ENCODE results near the gene PIP5KL1. TPM values are rescaled to one million over a fixed set of nuclear protein-coding genes. Genes with fewer than 3 reads are reported as not detected.

The PIP5KL1 gene
- total RNA-seq, 1 experiment from 2014 or later, result 21.9 TPM

DNA sequence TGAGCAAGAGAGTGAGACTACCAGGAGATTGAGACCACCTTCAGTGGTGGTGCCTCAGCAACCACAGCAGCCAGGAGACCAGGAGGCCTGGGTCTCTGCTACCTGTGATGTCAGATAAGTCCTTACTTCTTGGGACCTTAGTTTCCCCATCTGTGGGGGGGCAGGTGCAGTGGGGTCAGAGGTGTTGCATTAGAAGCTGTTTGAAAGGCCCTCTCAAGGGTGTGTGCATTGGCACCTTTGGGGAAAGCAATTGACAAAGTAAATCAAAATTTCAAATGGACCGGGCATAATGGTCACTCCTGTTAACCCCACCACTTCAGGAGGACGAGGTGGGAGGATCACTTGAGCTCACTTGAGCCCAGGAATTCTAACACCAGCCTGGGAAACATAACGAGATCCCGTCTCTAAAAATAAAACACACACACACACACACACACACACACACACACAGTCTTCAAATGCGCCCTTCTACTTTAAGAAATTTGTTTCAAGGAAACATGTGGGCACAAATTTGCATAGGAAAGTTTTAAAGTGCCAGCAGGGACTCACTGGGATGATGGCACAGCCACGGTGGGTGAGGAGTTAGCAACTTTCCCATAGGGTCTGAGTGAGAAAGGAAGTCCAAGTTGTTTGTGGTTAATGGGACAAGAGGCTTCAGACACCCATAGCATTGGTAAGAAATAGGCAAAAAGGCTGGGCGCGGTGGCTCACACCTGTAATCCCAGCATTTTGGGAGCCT, 51.8 kb downstream of the PIP5KL1 start:
- TF ChIP-seq EZH2 (IDR thresholded peaks at IDR 0.05; ENCODE audit: low read depth), result no peak
- TF ChIP-seq, protein P1, sequence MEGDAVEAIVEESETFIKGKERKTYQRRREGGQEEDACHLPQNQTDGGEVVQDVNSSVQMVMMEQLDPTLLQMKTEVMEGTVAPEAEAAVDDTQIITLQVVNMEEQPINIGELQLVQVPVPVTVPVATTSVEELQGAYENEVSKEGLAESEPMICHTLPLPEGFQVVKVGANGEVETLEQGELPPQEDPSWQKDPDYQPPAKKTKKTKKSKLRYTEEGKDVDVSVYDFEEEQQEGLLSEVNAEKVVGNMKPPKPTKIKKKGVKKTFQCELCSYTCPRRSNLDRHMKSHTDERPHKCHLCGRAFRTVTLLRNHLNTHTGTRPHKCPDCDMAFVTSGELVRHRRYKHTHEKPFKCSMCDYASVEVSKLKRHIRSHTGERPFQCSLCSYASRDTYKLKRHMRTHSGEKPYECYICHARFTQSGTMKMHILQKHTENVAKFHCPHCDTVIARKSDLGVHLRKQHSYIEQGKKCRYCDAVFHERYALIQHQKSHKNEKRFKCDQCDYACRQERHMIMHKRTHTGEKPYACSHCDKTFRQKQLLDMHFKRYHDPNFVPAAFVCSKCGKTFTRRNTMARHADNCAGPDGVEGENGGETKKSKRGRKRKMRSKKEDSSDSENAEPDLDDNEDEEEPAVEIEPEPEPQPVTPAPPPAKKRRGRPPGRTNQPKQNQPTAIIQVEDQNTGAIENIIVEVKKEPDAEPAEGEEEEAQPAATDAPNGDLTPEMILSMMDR (conservative IDR thresholded peaks at IDR 0.05), result no peak
- no peak overlapping the region for H3K4me2 ChIP-seq
- H3F3A ChIP-seq (ENCODE audit: insufficient read depth, low read depth), result no peaks in the 10 kb centered on the region
- H3K79me2 ChIP-seq (ENCODE audit: low read depth), result no peaks in the 10 kb centered on the region
- CTCF ChIA-PET, result interaction anchor here (0.6 kb wide), 1 partner anchor 181 kb away, joined by 3 read pairs; no protein-coding TSS in a partner anchor
- H3K4me1 ChIP-seq (replicated peaks; ENCODE audit: insufficient read depth), result peaks cover 19% of the 10 kb centered on the region; the same call in 1 of the 2 replicates
- no peak overlapping the region for H2AFZ ChIP-seq
- H3K9me3 ChIP-seq (ENCODE audit: insufficient read depth, low read depth), result no peaks in the 10 kb centered on the region
- no peaks in the 10 kb centered on the region for H3K9me2 ChIP-seq (ENCODE audit: insufficient read depth)
- H3K36me3 ChIP-seq (ENCODE audit: low read depth), result no peaks in the 10 kb centered on the region
- DNase-seq, result no peak
- POLR2A ChIA-PET (ENCODE audit: unreplicated experiment), result interaction anchor here (0.8 kb wide), 1 partner anchor 952 kb away, joined by 12 read pairs; no protein-coding TSS in a partner anchor
- no peaks in the 10 kb centered on the region for H4K20me1 ChIP-seq (ENCODE audit: insufficient read depth)
- no peaks in the 10 kb centered on the region for H3K27me3 ChIP-seq (ENCODE audit: insufficient read depth, low read depth)
- no TSS peak for BruUV-seq (replicated peaks)
- intact Hi-C loops (cut with micrococcal nuclease; ENCODE audit: unreplicated experiment), result no loop called here
- no peak overlapping the region for H3K27ac ChIP-seq
- H3K4me3 ChIP-seq, result no peak overlapping the region

DNA sequence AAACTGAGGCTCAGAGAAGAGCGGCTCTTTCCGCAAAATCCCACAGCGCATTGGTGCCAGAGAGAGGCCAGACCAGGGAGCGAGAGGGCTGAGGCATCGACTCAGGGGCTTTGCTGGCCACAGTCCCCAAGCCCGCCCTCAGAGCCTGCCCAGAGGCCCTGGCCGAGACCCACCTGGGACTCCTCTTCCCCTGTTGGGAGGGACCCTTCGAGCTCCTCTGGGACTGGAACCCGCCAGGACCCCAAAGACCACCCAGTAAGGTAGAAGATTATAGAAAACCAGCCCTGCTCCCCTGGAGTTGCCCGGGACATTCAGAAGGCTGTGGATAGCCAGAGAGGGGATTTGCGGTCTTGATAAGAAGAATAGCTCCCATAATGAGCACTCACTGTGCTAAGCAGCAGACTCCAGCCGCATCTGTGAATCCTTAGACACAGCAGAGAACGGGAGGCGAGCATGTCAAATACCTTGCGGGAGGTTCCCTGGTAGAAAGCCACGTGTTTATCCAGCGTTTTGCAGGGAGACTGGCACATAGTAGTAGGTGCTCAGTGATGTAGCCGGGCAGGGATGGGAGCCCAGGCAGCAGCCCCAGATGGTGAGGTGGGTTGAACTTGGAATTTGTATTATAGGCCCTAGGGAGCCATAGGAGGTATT, 52.5 kb downstream of the PIP5KL1 start:
- Histone ChIP-seq H3K4me2 (peak overlapping the region; percentile 95), H3K79me2 (ENCODE audit: low read depth) (no peaks in the 10 kb centered on the region), H3K36me3 (ENCODE audit: low read depth) (no peaks in the 10 kb centered on the region), H2AFZ (peak overlapping the region; percentile 87), H3K9me3 (ENCODE audit: insufficient read depth, low read depth) (no peaks in the 10 kb centered on the region), H3F3A (ENCODE audit: insufficient read depth, low read depth) (no peaks in the 10 kb centered on the region), H3K27me3 (ENCODE audit: insufficient read depth, low read depth) (no peaks in the 10 kb centered on the region), H4K20me1 (ENCODE audit: insufficient read depth) (no peaks in the 10 kb centered on the region), H3K9me2 (ENCODE audit: insufficient read depth) (no peaks in the 10 kb centered on the region), H3K27ac (no peak overlapping the region), H3K4me1 (replicated peaks; ENCODE audit: insufficient read depth) (peaks cover 19% of the 10 kb centered on the region; the same call in 1 of the 2 replicates), H3K4me3 (peak overlapping the region; percentile 62; the same call in 1 of the 2 replicates)
- CTCF ChIA-PET, result interaction anchor here (0.5 to 0.6 kb wide), 2 partner anchors 180 to 360 kb away, joined by 3 read pairs; no protein-coding TSS in a partner anchor
- BruUV-seq (replicated peaks), result no TSS peak
- intact Hi-C loops (cut with micrococcal nuclease; ENCODE audit: unreplicated experiment), result no loop called here
- TF ChIP-seq, protein P1 (conservative IDR thresholded peaks at IDR 0.05), result no peak
- no peak for TF ChIP-seq EZH2 (IDR thresholded peaks at IDR 0.05; ENCODE audit: low read depth)
- DNase-seq, result no peak
- POLR2A ChIA-PET (ENCODE audit: unreplicated experiment), result interaction anchor here (0.5 to 0.8 kb wide), 2 partner anchors 11 to 951 kb away, joined by 3 to 12 read pairs; no protein-coding TSS in a partner anchor

DNA sequence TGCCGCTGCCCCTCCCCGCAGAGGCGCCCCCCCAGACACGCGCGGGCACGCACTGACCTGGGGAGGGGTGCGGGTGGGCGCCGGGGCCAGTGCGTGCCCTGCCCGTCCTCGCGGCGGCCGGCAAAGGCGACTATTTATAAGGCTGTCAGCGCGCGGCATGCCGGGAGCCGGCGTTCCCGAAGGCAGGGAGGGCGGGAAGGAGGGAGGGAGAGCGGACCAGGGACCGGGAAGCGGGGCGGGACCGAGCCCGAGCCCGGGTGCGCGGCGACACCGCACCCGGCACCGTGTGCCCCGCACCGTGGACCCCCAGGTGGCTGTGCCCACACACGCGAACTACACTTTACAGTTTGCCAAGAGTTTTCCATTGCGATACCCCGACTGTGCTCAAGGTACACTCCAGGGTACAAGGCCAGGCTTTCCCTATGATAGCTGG, 53.0 kb downstream of the PIP5KL1 start, which contains the start of gene AK1:
AK1 (minus strand) TSS at position 110 of the 433 bp plus-strand sequence. CDS start 3,058 bp downstream, outside the sequence.
- H3K36me3 ChIP-seq (ENCODE audit: low read depth), result no peaks in the 10 kb centered on the region
- H3K4me1 ChIP-seq (replicated peaks; ENCODE audit: insufficient read depth), result peaks cover 19% of the 10 kb centered on the region; the same call in 1 of the 2 replicates
- TF ChIP-seq EZH2 (IDR thresholded peaks at IDR 0.05; ENCODE audit: low read depth), result no peak
- TF ChIP-seq, protein P1 (conservative IDR thresholded peaks at IDR 0.05), result no peak
- ChIA-PET CTCF (interaction anchor here (0.5 kb wide), 1 partner anchor 359 kb away, joined by 3 read pairs; no protein-coding TSS in a partner anchor), POLR2A (ENCODE audit: unreplicated experiment) (interaction anchor here (0.5 to 0.6 kb wide), 2 partner anchors 12 to 173 kb away, joined by 3 to 6 read pairs; no protein-coding TSS in a partner anchor)
- H3K9me3 ChIP-seq (ENCODE audit: insufficient read depth, low read depth), result no peaks in the 10 kb centered on the region
- peak within 1 kb of the TSS; percentile 62 for H3K4me3 ChIP-seq
- no peaks in the 10 kb centered on the region for H3K27me3 ChIP-seq (ENCODE audit: insufficient read depth, low read depth)
- intact Hi-C loops (cut with micrococcal nuclease; ENCODE audit: unreplicated experiment), result no loop called here
- no peaks in the 10 kb centered on the region for H3K79me2 ChIP-seq (ENCODE audit: low read depth)
- BruUV-seq (replicated peaks), result no TSS peak
- H3K27ac ChIP-seq, result no peak within 1 kb of the TSS
- DNase-seq, result peak in 1 of 2 experiments; percentile 74
- no peaks in the 10 kb centered on the region for H3F3A ChIP-seq (ENCODE audit: insufficient read depth, low read depth)
- H2AFZ ChIP-seq, result peak within 1 kb of the TSS; percentile 87
- no peaks in the 10 kb centered on the region for H4K20me1 ChIP-seq (ENCODE audit: insufficient read depth)
- H3K9me2 ChIP-seq (ENCODE audit: insufficient read depth), result no peaks in the 10 kb centered on the region
- peak within 1 kb of the TSS; percentile 95 for H3K4me2 ChIP-seq

All from PC-9 (cell line).